PFSK-1 (cell line): ENCODE data around the gene RBBP5.

Source experiments
- POLR2AphosphoS5 ChIP-seq: IDR thresholded peaks from 2 replicates; pipeline ENCODE4 v1.6.1; 2012; ENCODE audit warnings: low read depth, mild to moderate bottlenecking, control low read depth, low read length, moderate library complexity
- TAF1 ChIP-seq: IDR thresholded peaks from 2 replicates; pipeline ENCODE4 v1.6.1; 2012; ENCODE audit warnings: low read length, control low read depth, borderline replicate concordance; ENCODE audit not compliant: insufficient read depth

DNA sequence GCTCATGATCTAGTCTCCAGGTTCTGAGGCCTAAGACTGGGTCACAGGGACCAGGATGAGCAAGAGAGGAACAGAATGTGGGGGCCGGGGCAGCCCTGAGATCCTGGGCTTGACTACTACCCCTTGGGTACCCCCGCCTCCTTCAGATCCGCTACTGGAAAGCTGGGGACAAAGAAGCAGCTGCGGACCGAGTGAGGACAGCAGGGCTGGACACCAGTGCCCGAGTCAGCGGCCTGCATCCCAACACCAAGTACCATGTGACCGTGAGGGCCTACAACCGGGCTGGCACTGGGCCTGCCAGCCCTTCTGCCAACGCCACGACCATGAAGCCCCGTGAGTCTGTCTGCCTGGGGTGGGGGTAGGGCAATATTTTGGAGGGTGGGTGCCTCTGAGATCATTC, 50.0 kb downstream of the RBBP5 start:
- TF ChIP-seq POLR2AphosphoS5 (no peak), TAF1 (no peak)
